Measurements from ENCODE around the gene GTF2A1L.
"Not testable (repeated sequence)": the region's sequence is repeated elsewhere in the genome, so short reads cannot be mapped to it uniquely, and the experiment has no call there.

The GTF2A1L gene

GRCh38 chr2:48696881-48697280 lies 79.2 kb downstream of the GTF2A1L start:
- TF ChIP-seq, protein P1, sequence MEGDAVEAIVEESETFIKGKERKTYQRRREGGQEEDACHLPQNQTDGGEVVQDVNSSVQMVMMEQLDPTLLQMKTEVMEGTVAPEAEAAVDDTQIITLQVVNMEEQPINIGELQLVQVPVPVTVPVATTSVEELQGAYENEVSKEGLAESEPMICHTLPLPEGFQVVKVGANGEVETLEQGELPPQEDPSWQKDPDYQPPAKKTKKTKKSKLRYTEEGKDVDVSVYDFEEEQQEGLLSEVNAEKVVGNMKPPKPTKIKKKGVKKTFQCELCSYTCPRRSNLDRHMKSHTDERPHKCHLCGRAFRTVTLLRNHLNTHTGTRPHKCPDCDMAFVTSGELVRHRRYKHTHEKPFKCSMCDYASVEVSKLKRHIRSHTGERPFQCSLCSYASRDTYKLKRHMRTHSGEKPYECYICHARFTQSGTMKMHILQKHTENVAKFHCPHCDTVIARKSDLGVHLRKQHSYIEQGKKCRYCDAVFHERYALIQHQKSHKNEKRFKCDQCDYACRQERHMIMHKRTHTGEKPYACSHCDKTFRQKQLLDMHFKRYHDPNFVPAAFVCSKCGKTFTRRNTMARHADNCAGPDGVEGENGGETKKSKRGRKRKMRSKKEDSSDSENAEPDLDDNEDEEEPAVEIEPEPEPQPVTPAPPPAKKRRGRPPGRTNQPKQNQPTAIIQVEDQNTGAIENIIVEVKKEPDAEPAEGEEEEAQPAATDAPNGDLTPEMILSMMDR (IDR thresholded peaks at IDR 0.05; ENCODE audit: extremely low read depth, missing control alignments): no peak
- DNase-seq (ENCODE audit: low spot score): no peak

DNA sequence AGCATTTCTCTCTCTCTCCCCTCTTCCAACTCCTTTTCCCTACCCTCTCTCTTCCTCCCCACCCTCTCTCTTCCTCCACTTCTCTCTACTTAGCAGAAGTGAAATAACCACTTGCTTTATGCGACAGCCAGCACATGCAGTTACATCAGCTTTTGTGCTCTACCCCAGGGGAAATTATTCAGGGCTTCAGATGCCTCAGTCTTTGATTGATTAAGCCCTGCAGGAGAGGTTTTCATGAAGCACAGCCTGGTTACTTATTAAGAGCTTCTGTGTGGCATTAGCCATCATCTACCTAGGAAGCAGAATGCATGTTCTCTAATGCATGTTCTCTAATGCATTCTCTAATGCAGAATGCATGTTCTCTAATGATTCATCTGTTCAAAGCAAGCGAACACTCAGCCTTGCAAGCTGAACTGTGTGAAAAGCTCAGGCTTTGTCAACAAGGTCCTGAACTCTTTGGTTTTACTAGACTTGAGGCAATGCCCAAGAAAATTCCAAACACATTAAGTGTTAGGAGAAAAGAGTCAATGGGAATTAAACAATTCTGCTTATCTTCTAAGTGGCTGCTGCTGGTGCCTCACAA lies 81.8 kb downstream of the GTF2A1L start:
- DNase-seq (ENCODE audit: low spot score): no peak
- TF ChIP-seq, protein P1 (IDR thresholded peaks at IDR 0.05; ENCODE audit: extremely low read depth, missing control alignments): no peak

GRCh38 chr2:48703621-48704020 lies 86.0 kb downstream of the GTF2A1L start:
- not testable (repeated sequence) for DNase-seq (ENCODE audit: low spot score)

DNA sequence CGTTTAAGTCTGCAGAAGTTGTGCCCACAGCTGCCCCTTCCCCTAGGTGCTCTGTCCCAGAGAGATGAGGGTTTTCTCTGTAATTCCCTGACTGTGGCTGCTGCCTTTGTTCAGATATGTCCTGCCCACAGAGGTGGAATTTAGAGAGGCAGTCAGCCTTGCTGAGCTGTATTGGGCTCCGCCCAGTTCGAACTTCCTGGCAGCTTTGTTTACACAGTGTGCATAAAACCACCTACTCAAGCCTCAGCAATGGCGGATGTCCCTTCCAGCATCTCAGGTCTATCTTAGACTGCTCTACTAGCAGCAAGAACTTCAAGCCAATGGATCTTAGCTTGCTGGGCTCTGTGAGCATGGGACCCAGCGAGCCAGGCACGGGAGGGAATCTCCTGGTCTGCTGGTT lies 89.8 kb downstream of the GTF2A1L start:
- TF ChIP-seq, protein P1 (IDR thresholded peaks at IDR 0.05; ENCODE audit: extremely low read depth, missing control alignments): no peak
- DNase-seq (ENCODE audit: low spot score): no peak

GRCh38 chr2:48709096-48710034 lies 91.7 kb downstream of the GTF2A1L start:
- TF ChIP-seq, protein P1 (IDR thresholded peaks at IDR 0.05; ENCODE audit: extremely low read depth, missing control alignments): no peak
- no peak for DNase-seq (ENCODE audit: low spot score)

GRCh38 chr2:48711343-48711742 lies 93.7 kb downstream of the GTF2A1L start:
- DNase-seq (ENCODE audit: low spot score): no peak
- TF ChIP-seq, protein P1 (IDR thresholded peaks at IDR 0.05; ENCODE audit: extremely low read depth, missing control alignments): no peak

- no peak for DNase-seq (ENCODE audit: low spot score)
- TF ChIP-seq, protein P1 (IDR thresholded peaks at IDR 0.05; ENCODE audit: extremely low read depth, missing control alignments): no peak
Measured at GRCh38 chr2:48712151-48712550, 94.5 kb downstream of the GTF2A1L start.
